Gastroesophageal sphincter (tissue), 3 donors: Measurements from ENCODE around the gene BRMS1L.

Experiments used
- POLR2A ChIP-seq, 2 donors: fragments of 450-650 bp; IDR thresholded peaks; one replicate each; pipeline ENCODE4 v1.6.1; 2017; ENCODE audit warnings: antibody characterized with exemption in 2 of 2, mild to moderate bottlenecking in 2 of 2, moderate library complexity in 1 of 2
- POLR2AphosphoS5 ChIP-seq: sonication (generic); formaldehyde crosslinking; IDR thresholded peaks from one replicate; pipeline ENCODE4 v1.6.1; 2017; ENCODE audit warnings: antibody characterized with exemption
- TF ChIP-seq, protein P1 (sequence below), 4 experiments: fragments of 200-600 bp in 2 of 4; fragments of 450-650 bp in 2 of 4; sonication (generic) in 1 of 4; IDR thresholded peaks; one replicate each; pipeline ENCODE4 v1.5.1; 2017 to 2019; ENCODE audit warnings: antibody characterized with exemption in 4 of 4, mild to moderate bottlenecking in 2 of 4, moderate library complexity in 2 of 4

DNA sequence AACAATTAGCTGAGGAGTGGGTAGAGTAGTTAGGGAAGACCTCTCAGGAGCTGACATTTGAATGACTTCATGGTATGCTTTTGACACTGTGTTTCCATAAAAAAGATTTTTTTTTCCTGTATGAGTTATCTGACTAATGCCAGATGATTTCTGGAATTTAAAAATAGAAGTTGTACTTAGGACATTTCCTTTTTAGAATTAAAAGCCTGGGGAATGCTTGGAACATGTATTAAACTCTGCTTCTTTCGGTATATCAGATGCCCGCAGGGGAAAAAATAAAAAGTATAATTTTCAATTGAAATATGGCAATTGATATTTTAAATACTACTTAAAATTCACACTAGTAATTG, 41.1 kb downstream of the BRMS1L start:
- TF ChIP-seq, protein P1, sequence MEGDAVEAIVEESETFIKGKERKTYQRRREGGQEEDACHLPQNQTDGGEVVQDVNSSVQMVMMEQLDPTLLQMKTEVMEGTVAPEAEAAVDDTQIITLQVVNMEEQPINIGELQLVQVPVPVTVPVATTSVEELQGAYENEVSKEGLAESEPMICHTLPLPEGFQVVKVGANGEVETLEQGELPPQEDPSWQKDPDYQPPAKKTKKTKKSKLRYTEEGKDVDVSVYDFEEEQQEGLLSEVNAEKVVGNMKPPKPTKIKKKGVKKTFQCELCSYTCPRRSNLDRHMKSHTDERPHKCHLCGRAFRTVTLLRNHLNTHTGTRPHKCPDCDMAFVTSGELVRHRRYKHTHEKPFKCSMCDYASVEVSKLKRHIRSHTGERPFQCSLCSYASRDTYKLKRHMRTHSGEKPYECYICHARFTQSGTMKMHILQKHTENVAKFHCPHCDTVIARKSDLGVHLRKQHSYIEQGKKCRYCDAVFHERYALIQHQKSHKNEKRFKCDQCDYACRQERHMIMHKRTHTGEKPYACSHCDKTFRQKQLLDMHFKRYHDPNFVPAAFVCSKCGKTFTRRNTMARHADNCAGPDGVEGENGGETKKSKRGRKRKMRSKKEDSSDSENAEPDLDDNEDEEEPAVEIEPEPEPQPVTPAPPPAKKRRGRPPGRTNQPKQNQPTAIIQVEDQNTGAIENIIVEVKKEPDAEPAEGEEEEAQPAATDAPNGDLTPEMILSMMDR (IDR thresholded peaks at IDR 0.05) = no peak
- TF ChIP-seq POLR2A (IDR thresholded peaks at IDR 0.05) (no peak), POLR2AphosphoS5 (no peak)
